Stimulated activated naive CD4-positive, alpha-beta T cell treated with Interleukin-2 at 50 U/mL for 16 hours (primary cell): Measurements from ENCODE around the gene SYCN.

ENCODE experiments used
- DNase-seq: peaks from one replicate; lab custom pipeline; 2025; lab: John Stamatoyannopoulos, UW

SYCN gene

DNA sequence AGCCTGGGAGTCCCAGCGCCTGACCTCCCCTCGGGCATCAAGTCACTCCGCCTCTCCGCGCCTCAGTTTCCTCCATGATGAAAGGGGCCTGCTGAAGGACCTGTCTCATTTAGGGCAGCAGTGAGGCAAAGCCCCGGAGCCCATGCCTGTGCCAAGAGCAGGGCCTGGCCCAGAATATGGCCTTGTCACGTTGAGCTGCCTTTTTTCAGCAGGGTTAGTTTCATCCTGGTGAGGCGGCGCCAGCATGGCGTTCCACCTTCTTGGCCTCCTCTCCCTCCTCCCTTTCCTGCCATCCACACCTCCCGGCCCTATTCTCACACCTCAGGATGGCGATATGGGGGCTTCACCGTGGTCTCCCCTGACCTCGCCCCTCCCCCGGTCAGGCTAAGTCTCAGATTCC is 48.3 kb downstream of the SYCN start:
- DNase-seq = no peak

DNA sequence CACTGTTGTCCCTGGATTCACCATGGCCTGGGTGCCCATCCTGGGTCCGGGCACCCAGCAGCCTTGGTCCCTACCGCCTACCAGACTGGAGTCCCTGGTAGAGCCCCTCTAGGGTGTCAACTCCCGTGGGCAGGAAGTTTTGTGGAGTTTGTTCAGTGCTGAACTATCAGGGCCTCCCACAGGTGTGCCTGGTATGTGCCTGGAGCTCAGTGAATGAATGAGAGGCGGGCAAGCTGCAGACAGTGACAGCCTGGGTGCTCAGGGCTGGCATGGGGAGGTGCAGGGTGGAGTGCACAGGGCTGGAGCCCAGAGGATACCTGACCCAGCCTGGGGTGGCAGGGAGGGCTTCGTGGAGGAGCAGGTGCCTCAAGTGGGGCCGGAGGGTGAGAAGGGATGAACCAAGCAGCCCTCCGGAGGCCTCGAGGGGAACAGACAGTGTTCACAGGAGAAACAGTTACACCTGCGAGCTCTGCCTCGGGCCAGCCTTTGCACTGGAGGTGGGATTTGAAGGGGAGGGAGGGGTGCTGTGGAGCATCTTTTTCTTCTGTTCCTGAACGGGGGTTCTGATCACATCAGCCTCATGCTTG is 48.9 kb downstream of the SYCN start:
- DNase-seq = no peak

- DNase-seq = no peak
Observed at GRCh38 chr19:39154629-39155100, 49.4 kb downstream of the SYCN start.

DNA sequence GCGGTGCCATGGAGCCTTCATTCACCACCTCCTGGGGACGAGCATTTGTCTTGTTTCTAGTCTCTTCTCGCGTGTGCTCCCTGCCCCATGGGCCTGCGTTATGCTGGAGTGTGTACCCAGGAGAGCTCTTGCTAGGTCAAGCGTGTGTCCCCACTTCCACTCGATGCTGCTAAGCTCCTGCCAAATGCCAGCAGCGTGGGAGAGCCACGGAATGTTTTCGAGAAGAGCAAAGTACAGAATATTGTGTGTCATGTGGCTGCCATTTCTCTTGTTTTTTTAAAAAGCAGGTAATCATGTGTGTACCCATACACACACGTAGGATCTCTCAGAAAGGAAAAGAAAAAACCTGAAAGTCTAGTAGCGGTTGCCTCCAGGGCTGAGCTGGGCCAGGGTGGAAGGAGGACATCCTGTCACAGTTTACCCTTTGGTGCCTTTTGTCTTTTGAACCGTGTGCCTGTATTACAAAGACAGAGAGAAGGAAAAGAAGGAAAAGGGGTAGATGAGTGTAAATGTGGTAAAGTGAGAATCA is 49.9 kb downstream of the SYCN start:
- no peak for DNase-seq
